Rectal smooth muscle tissue (tissue), 1 donor: ENCODE measurements around the gene ZNF367.
A peak's percentile ranks its signal among the peaks of the same experiment; 100 is the strongest.

Experiments used
- H3K27ac ChIP-seq: one replicate; pipeline ENCODE4 v1.7.0; 2013; ENCODE audit warnings: low read depth, low read length, inconsistent platforms
- H3K27me3 ChIP-seq: one replicate; pipeline ENCODE4 v1.7.0; 2013; ENCODE audit warnings: low read length; ENCODE audit not compliant: control insufficient read depth, insufficient read depth
- H3K36me3 ChIP-seq: one replicate; pipeline ENCODE4 v1.7.0; 2013; ENCODE audit warnings: low read length; ENCODE audit not compliant: control insufficient read depth, insufficient read depth
- H3K4me1 ChIP-seq: one replicate; pipeline ENCODE4 v1.7.0; 2013; ENCODE audit warnings: low read length; ENCODE audit not compliant: control insufficient read depth, insufficient read depth
- H3K4me3 ChIP-seq: one replicate; pipeline ENCODE4 v1.7.0; 2013; ENCODE audit warnings: low read length
- H3K9ac ChIP-seq: one replicate; pipeline ENCODE4 v1.7.0; 2013; ENCODE audit warnings: low read length

Gene ZNF367

GRCh38 chr9:96449845-96450612 is 31.9 kb upstream of the ZNF367 start, which contains the start of gene HABP4:
HABP4 (plus strand) TSS chr9:96450169; CDS start chr9:96450280, 111 bp downstream.
- Histone ChIP-seq H3K27me3 (no peaks in the 10 kb centered on the region), H3K36me3 (no peaks in the 10 kb centered on the region), H3K27ac (peak within 1 kb of the TSS; percentile 87), H3K4me1 (peaks cover 3% of the 10 kb centered on the region), H3K4me3 (peak within 1 kb of the TSS; percentile 86), H3K9ac (peak within 1 kb of the TSS; percentile 94)

- H3K27ac ChIP-seq: peak overlapping the region; percentile 41
- no peaks in the 10 kb centered on the region for H3K27me3 ChIP-seq
- H3K9ac ChIP-seq: peak overlapping the region; percentile 42
- H3K4me3 ChIP-seq: peak overlapping the region; percentile 68
- H3K4me1 ChIP-seq: peaks cover 3% of the 10 kb centered on the region
- H3K36me3 ChIP-seq: no peaks in the 10 kb centered on the region
Observed at GRCh38 chr9:96449523-96449844, 31.3 kb upstream of the ZNF367 start.

GRCh38 chr9:96448546-96449170 is 30.5 kb upstream of the ZNF367 start:
- no peaks in the 10 kb centered on the region for H3K36me3 ChIP-seq
- H3K27me3 ChIP-seq: no peaks in the 10 kb centered on the region
- H3K4me3 ChIP-seq: no peak overlapping the region
- no peak overlapping the region for H3K9ac ChIP-seq
- H3K27ac ChIP-seq: no peak overlapping the region
- H3K4me1 ChIP-seq: peaks cover 3% of the 10 kb centered on the region

GRCh38 chr9:96447406-96447805 is 29.2 kb upstream of the ZNF367 start:
- Histone ChIP-seq H3K36me3 (no peaks in the 10 kb centered on the region), H3K4me3 (no peak overlapping the region), H3K27ac (no peak overlapping the region), H3K9ac (no peak overlapping the region), H3K4me1 (peaks cover 3% of the 10 kb centered on the region), H3K27me3 (no peaks in the 10 kb centered on the region)

GRCh38 chr9:96442491-96442890 is 24.3 kb upstream of the ZNF367 start:
- H3K4me1 ChIP-seq: no peaks in the 10 kb centered on the region

GRCh38 chr9:96441798-96442445 is 23.8 kb upstream of the ZNF367 start:
- no peaks in the 10 kb centered on the region for H3K36me3 ChIP-seq
- no peak overlapping the region for H3K27ac ChIP-seq
- no peak overlapping the region for H3K9ac ChIP-seq
- no peak overlapping the region for H3K4me3 ChIP-seq
- no peaks in the 10 kb centered on the region for H3K27me3 ChIP-seq
- H3K4me1 ChIP-seq: no peaks in the 10 kb centered on the region

More at GRCh38 chr9:96442491-96442890, 24.3 kb upstream of the ZNF367 start:
- Histone ChIP-seq H3K4me3 (no peak overlapping the region), H3K27me3 (no peaks in the 10 kb centered on the region), H3K36me3 (no peaks in the 10 kb centered on the region), H3K9ac (no peak overlapping the region), H3K27ac (no peak overlapping the region)

- no peaks in the 10 kb centered on the region for H3K4me1 ChIP-seq
- H3K4me3 ChIP-seq: no peak overlapping the region
- H3K36me3 ChIP-seq: no peaks in the 10 kb centered on the region
- H3K9ac ChIP-seq: no peak overlapping the region
- H3K27ac ChIP-seq: no peak overlapping the region
- no peaks in the 10 kb centered on the region for H3K27me3 ChIP-seq
Observed at GRCh38 chr9:96440671-96441199, 22.6 kb upstream of the ZNF367 start.

GRCh38 chr9:96437454-96437853 is 19.3 kb upstream of the ZNF367 start:
- Histone ChIP-seq H3K36me3 (no peaks in the 10 kb centered on the region), H3K4me3 (no peak overlapping the region), H3K27ac (no peak overlapping the region), H3K4me1 (no peaks in the 10 kb centered on the region), H3K27me3 (no peaks in the 10 kb centered on the region), H3K9ac (no peak overlapping the region)

GRCh38 chr9:96436456-96437126 is 18.4 kb upstream of the ZNF367 start:
- H3K4me1 ChIP-seq: no peaks in the 10 kb centered on the region
- no peak overlapping the region for H3K4me3 ChIP-seq
- H3K9ac ChIP-seq: no peak overlapping the region
- H3K27me3 ChIP-seq: no peaks in the 10 kb centered on the region
- no peaks in the 10 kb centered on the region for H3K36me3 ChIP-seq
- H3K27ac ChIP-seq: no peak overlapping the region

- Histone ChIP-seq H3K9ac (no peak overlapping the region), H3K36me3 (no peaks in the 10 kb centered on the region), H3K27me3 (no peaks in the 10 kb centered on the region), H3K4me1 (no peaks in the 10 kb centered on the region), H3K27ac (no peak overlapping the region), H3K4me3 (no peak overlapping the region)
Observed at GRCh38 chr9:96436063-96436455, 17.9 kb upstream of the ZNF367 start.

- no peaks in the 10 kb centered on the region for H3K36me3 ChIP-seq
- H3K4me1 ChIP-seq: no peaks in the 10 kb centered on the region
- no peak overlapping the region for H3K4me3 ChIP-seq
- H3K27ac ChIP-seq: no peak overlapping the region
- H3K27me3 ChIP-seq: no peaks in the 10 kb centered on the region
- H3K9ac ChIP-seq: no peak overlapping the region
Observed at GRCh38 chr9:96435345-96435744, 17.2 kb upstream of the ZNF367 start.

GRCh38 chr9:96430377-96430776 is 12.2 kb upstream of the ZNF367 start:
- Histone ChIP-seq H3K27ac (no peak overlapping the region), H3K27me3 (no peaks in the 10 kb centered on the region), H3K4me1 (no peaks in the 10 kb centered on the region), H3K4me3 (no peak overlapping the region), H3K36me3 (no peaks in the 10 kb centered on the region), H3K9ac (no peak overlapping the region)
